ENCODE results near the gene AIPL1.

AIPL1 gene

GRCh38 chr17:6458460-6458950 is 23.6 kb upstream of the AIPL1 start:
- no peak for ATAC-seq
- TF ChIP-seq GLIS3 (CRISPR knock-in tag; IDR thresholded peaks at IDR 0.05) (no peak), OSR1 (CRISPR knock-in tag; IDR thresholded peaks at IDR 0.05) (no peak), ZFP30 (CRISPR knock-in tag; IDR thresholded peaks at IDR 0.05) (no peak), BACH2 (CRISPR knock-in tag; IDR thresholded peaks at IDR 0.05; ENCODE audit: borderline replicate concordance) (no peak), CSRNP3 (CRISPR knock-in tag; IDR thresholded peaks at IDR 0.05) (no peak), ZNF70 (CRISPR knock-in tag; IDR thresholded peaks at IDR 0.05) (no peak), PPARA (CRISPR knock-in tag; IDR thresholded peaks at IDR 0.05; ENCODE audit: borderline replicate concordance) (no peak), ZC3H10 (CRISPR knock-in tag; IDR thresholded peaks at IDR 0.05) (no peak), CSDC2 (CRISPR knock-in tag; IDR thresholded peaks at IDR 0.05) (no peak), TOX (CRISPR knock-in tag; IDR thresholded peaks at IDR 0.05; ENCODE audit: borderline replicate concordance) (no peak), TSHZ2 (CRISPR knock-in tag; IDR thresholded peaks at IDR 0.05) (no peak), RARB (CRISPR knock-in tag; IDR thresholded peaks at IDR 0.05) (no peak), PATZ1 (CRISPR knock-in tag; IDR thresholded peaks at IDR 0.05; ENCODE audit: borderline replicate concordance) (no peak), ZNF8 (CRISPR knock-in tag; IDR thresholded peaks at IDR 0.05) (no peak), ZFP3 (CRISPR knock-in tag; IDR thresholded peaks at IDR 0.05) (no peak), ARNTL (CRISPR knock-in tag; IDR thresholded peaks at IDR 0.05; ENCODE audit: borderline replicate concordance, low read depth) (no peak), SNAI2 (CRISPR knock-in tag; IDR thresholded peaks at IDR 0.05) (no peak), CREB5 (CRISPR knock-in tag; IDR thresholded peaks at IDR 0.05; ENCODE audit: low read depth) (no peak), POU6F1 (CRISPR knock-in tag; IDR thresholded peaks at IDR 0.05; ENCODE audit: borderline replicate concordance, low read depth) (no peak), ESRRG (CRISPR knock-in tag; IDR thresholded peaks at IDR 0.05) (no peak)

GRCh38 chr17:6457688-6458459 is 23.0 kb upstream of the AIPL1 start:
- no peak for ATAC-seq
- TF ChIP-seq SNAI2 (CRISPR knock-in tag; IDR thresholded peaks at IDR 0.05), result no peak
- TF ChIP-seq CSDC2 (CRISPR knock-in tag; IDR thresholded peaks at IDR 0.05), result no peak
- no peak for TF ChIP-seq ISL1 (CRISPR knock-in tag; IDR thresholded peaks at IDR 0.05)
- TF ChIP-seq ZFP30 (CRISPR knock-in tag; IDR thresholded peaks at IDR 0.05), result no peak
- no peak for TF ChIP-seq TSHZ2 (CRISPR knock-in tag; IDR thresholded peaks at IDR 0.05)
- TF ChIP-seq ZC3H10 (CRISPR knock-in tag; IDR thresholded peaks at IDR 0.05), result no peak
- TF ChIP-seq OSR1 (CRISPR knock-in tag; IDR thresholded peaks at IDR 0.05), result no peak
- no peak for TF ChIP-seq CSRNP3 (CRISPR knock-in tag; IDR thresholded peaks at IDR 0.05)
- no peak for TF ChIP-seq ZNF70 (CRISPR knock-in tag; IDR thresholded peaks at IDR 0.05)
- TF ChIP-seq ARNTL (CRISPR knock-in tag; IDR thresholded peaks at IDR 0.05; ENCODE audit: borderline replicate concordance, low read depth), result no peak
- TF ChIP-seq TOX (CRISPR knock-in tag; IDR thresholded peaks at IDR 0.05; ENCODE audit: borderline replicate concordance), result no peak
- no peak for TF ChIP-seq CREB5 (CRISPR knock-in tag; IDR thresholded peaks at IDR 0.05; ENCODE audit: low read depth)
- no peak for TF ChIP-seq GLIS3 (CRISPR knock-in tag; IDR thresholded peaks at IDR 0.05)
- TF ChIP-seq RARB (CRISPR knock-in tag; IDR thresholded peaks at IDR 0.05), result no peak
- no peak for TF ChIP-seq ZFP3 (CRISPR knock-in tag; IDR thresholded peaks at IDR 0.05)
- TF ChIP-seq BACH2 (CRISPR knock-in tag; IDR thresholded peaks at IDR 0.05; ENCODE audit: borderline replicate concordance), result no peak
